Heart left ventricle (tissue), 16 donors: ENCODE measurements around the gene SRRM5. TPM values are rescaled to one million over a fixed set of nuclear protein-coding genes. Genes with fewer than 3 reads are reported as not detected.
A peak's percentile ranks its signal among the peaks of the same experiment; 100 is the strongest.

Experiments
- ATAC-seq, 4 donors: fragments of 200-7000 bp; cut with Tn5 transposase; one replicate each; pipeline ENCODE4 v1.9.1; 2020 to 2022; ENCODE audit warnings: moderate library complexity in 4 of 4, mild to moderate bottlenecking in 3 of 4, moderate number of reproducible peaks in 1 of 4
- DNase-seq, 5 donors: peaks; one replicate each; pipeline ENCODE4 v3.0.0-alpha.2; 2020
- H3K27ac ChIP-seq, 12 donors: fragments of 200-600 bp; sonication (generic) in 4 of 12; one replicate each; pipeline versions ENCODE4 v1.5.0 to v1.8.0; 2016 to 2022; ENCODE audit warnings: mild to moderate bottlenecking in 2 of 12
- H3K27me3 ChIP-seq, 9 donors: fragments of 200-600 bp; sonication (generic) in 2 of 9; one replicate each; pipeline versions ENCODE4 v1.5.1 to v1.8.0; 2016 to 2022; ENCODE audit warnings: mild to moderate bottlenecking in 3 of 9
- H3K36me3 ChIP-seq, 9 donors: fragments of 200-600 bp; sonication (generic) in 2 of 9; one replicate each; pipeline versions ENCODE4 v1.5.0 to v1.8.0; 2018 to 2022; ENCODE audit warnings: mild to moderate bottlenecking in 2 of 9
- H3K4me1 ChIP-seq, 12 donors: fragments of 200-600 bp; sonication (generic) in 4 of 12; one replicate each; pipeline versions ENCODE4 v1.5.0 to v1.8.0; 2016 to 2022; ENCODE audit warnings: mild to moderate bottlenecking in 3 of 12
- H3K4me3 ChIP-seq, 12 donors: fragments of 200-600 bp; sonication (generic) in 4 of 12; one replicate each; pipeline versions ENCODE4 v1.5.0 to v1.8.0; 2017 to 2022; ENCODE audit warnings: mild to moderate bottlenecking in 9 of 12, moderate library complexity in 4 of 12
- H3K9me3 ChIP-seq, 12 donors: fragments of 200-600 bp; sonication (generic) in 4 of 12; one replicate each; pipeline versions ENCODE4 v1.5.0 to v1.8.0; 2016 to 2022; ENCODE audit warnings: mild to moderate bottlenecking in 1 of 12
- CTCF ChIP-seq, 12 donors: fragments of 200-600 bp; sonication (generic) in 4 of 12; IDR thresholded peaks; one replicate each; pipeline versions ENCODE4 v1.5.0 to v1.8.0; 2018 to 2022; ENCODE audit warnings: antibody characterized with exemption in 12 of 12, mild to moderate bottlenecking in 5 of 12
- POLR2A ChIP-seq, 2 donors: fragments of 450-650 bp; IDR thresholded peaks; one replicate each; pipeline ENCODE4 v1.6.1; 2017; ENCODE audit warnings: antibody characterized with exemption in 2 of 2, mild to moderate bottlenecking in 2 of 2, moderate library complexity in 2 of 2
- WGBS, 4 donors: extraction: QIAGEN DNeasy Blood & Tissue Kit in 2 of 4; methylation state at CpG; one replicate each; pipeline versions ENCODE4 v1.1.5 to v1.1.7; 2013 to 2018; 5-methylcytosine and 5-hydroxymethylcytosine counted together
- intact Hi-C, 10 donors: fragments of 100-400 bp; cut with DNase I; formaldehyde crosslinking; loops; one replicate each; pipeline versions ENCODE4 v1.11.1 to v1.14.2; 2022
- long read RNA-seq, 3 donors: library from polyadenylated mRNA; unstranded; transcript quantifications; one replicate each; pipeline ENCODE4 v2.0.0, GENCODE V29; 2020 to 2021
- polyA plus RNA-seq, 2 donors: library from polyadenylated mRNA; stranded (reverse); fragments of 200-250 nt; gene quantifications; one replicate each; pipeline ENCODE4 v1.2.3, GENCODE V29; 2013
- total RNA-seq, 9 donors: library from RNA; depleted of rRNA in 2 of 9; stranded (reverse); fragments of >200 nt in 2 of 9; fragmentation: NEBNext Ultra II Directional in 3 of 9; extraction: Animal tissue kit (Norgen Biotek cat#: 25700) in 3 of 9; gene quantifications; one replicate each; pipeline versions ENCODE4 v1.1.0 to v1.2.4, GENCODE V29; 2016 to 2023
- donor health status: ischemic (EF 13 %, LVEDD 7.1; RV severe dilation, severe dysfunction).
- donor health status: healthy with polysubstance abuse.
- donor health status: DM: no; HTN: yes; CAD: no.
- donor health status: DM: no; HTN: no; CAD: no.
- donor health status: ischemic (EF 25% LVEDD 6.9; RV normal size, moderate dysfunction).
- donor health status: ischemic (EF 25% LVEDD 5.7; RV mildly dilated, moderate dysfunction).
- donor health status: healthy.
- donor health status: DM: yes; HTN: yes; CAD: no.
- donor health status: ischemic (EF 35%, LVEDD 5.7; RV mildly dilated, moderate dysfunction).
- donor health status: nonischemic (EF 11% LVEDD 7.7; RV severe dilation, severe dysfunction).
- donor health status: DM: yes; HTN: yes; CAD: no.
- donor health status: PGD.
- donor health status: ischemic (EF 29% LVEDD 5.4; RV normal size, mild dysfunction).
- donor health status: nonischemic (EF 23%, LVEDD 6.1; RV moderate dilation, normal function).

The SRRM5 gene
- total RNA-seq (under 1 TPM in 7 of 9 donors, not detected in 2; 0.07 to 0.35 (median 0.16) TPM), polyA plus RNA-seq (under 1 TPM; 0.15 to 0.80 TPM)
- long read RNA-seq, donor 1: 0 reads
- long read RNA-seq, donor 2, partial matches to known transcripts: 0 of 1 reads
- long read RNA-seq, donor 2, other reads (novel, unspliced or antisense): 1 of 1 reads
- long read RNA-seq, donor 3, partial matches to known transcripts: 0 of 4 reads
- long read RNA-seq, donor 3, other reads (novel, unspliced or antisense): 4 of 4 reads

GRCh38 chr19:43611788-43612187 lies at the start of gene SRRM5:
Gene SRRM5 (plus strand): TSS chr19:43612088. CDS start chr19:43612122, 34 bp downstream.
- Histone ChIP-seq H3K4me3 (no peak within 1 kb of the TSS), H3K27ac (no peak within 1 kb of the TSS), H3K27me3 (no peaks in the 10 kb centered on the region), H3K9me3 (no peaks in the 10 kb centered on the region), H3K4me1 (peaks cover 0 to 5% (median 0%) of the 10 kb centered on the region in 12 donors), H3K36me3 (peaks cover 0 to 50% (median 24%) of the 10 kb centered on the region in 9 donors)
- intact Hi-C loops: no loop called here
- 86 to 97% (median 89%) methylated on average over 3 of the region's 3 CpGs for WGBS, 4 donors
- TF ChIP-seq POLR2A (IDR thresholded peaks at IDR 0.05) (no peak), CTCF (IDR thresholded peaks at IDR 0.05) (no peak)
- DNase-seq (no peak), ATAC-seq (no peak)

GRCh38 chr19:43562226-43562697 lies 49.6 kb upstream of the SRRM5 start:
- DNase-seq (no peak), ATAC-seq (no peak)
- Histone ChIP-seq H3K36me3 (peaks cover 0 to 36% (median 30%) of the 10 kb centered on the region in 9 donors), H3K27ac (peak overlapping the region in 10 of 12 donors; percentile 27 to 90 (median 69)), H3K4me3 (peak overlapping the region in 1 of 12 donors; percentile 25), H3K9me3 (no peaks in the 10 kb centered on the region), H3K4me1 (peaks cover 0 to 30% (median 11%) of the 10 kb centered on the region in 12 donors), H3K27me3 (no peaks in the 10 kb centered on the region)
- 83 to 93% (median 90%) methylated on average over 6 of the region's 6 CpGs for WGBS, 4 donors
- intact Hi-C loops: loop anchor here in 1 of 10 donors (5.0 kb wide), 1 partner anchor 90 kb away; no protein-coding TSS in a partner anchor
- no peak for TF ChIP-seq POLR2A (IDR thresholded peaks at IDR 0.05)
- no peak for TF ChIP-seq CTCF (IDR thresholded peaks at IDR 0.05)

GRCh38 chr19:43562698-43563241 lies 49.1 kb upstream of the SRRM5 start:
- Histone ChIP-seq H3K9me3 (no peaks in the 10 kb centered on the region), H3K4me1 (peaks cover 0 to 30% (median 11%) of the 10 kb centered on the region in 12 donors), H3K36me3 (peaks cover 0 to 35% (median 24%) of the 10 kb centered on the region in 9 donors), H3K27ac (peak overlapping the region in 10 of 12 donors; percentile 50 to 90 (median 72)), H3K4me3 (peak overlapping the region in 1 of 12 donors; percentile 25), H3K27me3 (no peaks in the 10 kb centered on the region)
- intact Hi-C loops: loop anchor here in 1 of 10 donors (5.0 kb wide), 1 partner anchor 90 kb away; no protein-coding TSS in a partner anchor
- ATAC-seq: peak; percentile 93 to 97 (median 96)
- no peak for TF ChIP-seq POLR2A (IDR thresholded peaks at IDR 0.05)
- TF ChIP-seq CTCF (IDR thresholded peaks at IDR 0.05): no peak
- DNase-seq: peak; percentile 84 to 90 (median 87)
- WGBS, 4 donors: 37 to 46% (median 44%) methylated on average over 13 to 14 of the region's 14 CpGs

- intact Hi-C loops: loop anchor here in 1 of 10 donors (5.0 kb wide), 1 partner anchor 88 kb away; no protein-coding TSS in a partner anchor
- 81 to 87% (median 85%) methylated on average over 10 of the region's 10 CpGs for WGBS, 4 donors
- TF ChIP-seq CTCF (IDR thresholded peaks at IDR 0.05) (no peak), POLR2A (IDR thresholded peaks at IDR 0.05) (no peak)
- Histone ChIP-seq H3K4me3 (no peak overlapping the region), H3K27me3 (no peaks in the 10 kb centered on the region), H3K36me3 (peaks cover 0 to 24% (median 16%) of the 10 kb centered on the region in 9 donors), H3K27ac (peak overlapping the region in 3 of 12 donors; percentile 73 to 90 (median 79)), H3K4me1 (peaks cover 0 to 30% (median 11%) of the 10 kb centered on the region in 12 donors), H3K9me3 (no peaks in the 10 kb centered on the region)
- DNase-seq (no peak), ATAC-seq (no peak)
Observed at GRCh38 chr19:43563816-43564457, 48.0 kb upstream of the SRRM5 start.
